B cell (primary cell): ENCODE results near the gene SLC4A8. TPM values are rescaled to one million over a fixed set of nuclear protein-coding genes. Genes with fewer than 3 reads are reported as not detected.

Experiments used
- ATAC-seq: fragments of 200-7000 bp; cut with Tn5 transposase; one replicate; pipeline ENCODE4 v1.10.0; 2021; ENCODE audit warnings: low read depth, mild to moderate bottlenecking, moderate number of reproducible peaks, moderate library complexity
- CTCF ChIA-PET: fragments of 350-600 bp; sonication (Branson Sonifier 250); formaldehyde crosslinking; loops from one replicate; lab custom pipeline; 2021; ENCODE audit warnings: antibody characterized with exemption, inconsistent platforms; lab: Charles Lee
- POLR2A ChIA-PET: fragments of 350-600 bp; sonication (Branson Sonifier 250); formaldehyde crosslinking; loops from one replicate; lab custom pipeline; 2021; ENCODE audit warnings: antibody characterized with exemption; lab: Charles Lee
- DNase-seq: peaks from one replicate; pipeline ENCODE4 v3.0.0; 2013
- H2AFZ ChIP-seq: 2 replicates; pipeline ENCODE4 v1.6.1; 2012; ENCODE audit warnings: mild to moderate bottlenecking, low read depth, low read length; ENCODE audit not compliant: insufficient read depth, poor library complexity, severe bottlenecking
- H3K27ac ChIP-seq, 2 donors: 1 replicate in 1 of 2; 2 replicates in 1 of 2; pipeline ENCODE4 v1.5.1; 2012 to 2013; ENCODE audit warnings: low read length in 2 of 2, mild to moderate bottlenecking in 2 of 2, moderate library complexity in 1 of 2
- H3K27me3 ChIP-seq, 4 experiments: fragments of 200-600 bp in 1 of 4; sonication (generic) in 1 of 4; replicated peaks in 1 of 4; 1 replicate in 2 of 4; 2 replicates in 2 of 4; pipeline versions ENCODE4 v1.6.1 to v1.7.0; 2013 to 2016; ENCODE audit warnings: low read length in 3 of 4, mild to moderate bottlenecking in 2 of 4, mixed read lengths in 1 of 4, moderate library complexity in 1 of 4; ENCODE audit not compliant: insufficient read depth in 4 of 4, control insufficient read depth in 3 of 4; ENCODE audit errors: control extremely low read depth in 1 of 4
- H3K36me3 ChIP-seq, 2 experiments: replicated peaks in 1 of 2; 1 replicate in 1 of 2; 2 replicates in 1 of 2; pipeline versions ENCODE4 v1.6.1 to v1.7.1; 2013; ENCODE audit warnings: low read length in 1 of 2; ENCODE audit not compliant: insufficient read depth in 2 of 2, control insufficient read depth in 1 of 2; ENCODE audit errors: control extremely low read depth in 1 of 2, extremely low read depth in 1 of 2
- H3K4me1 ChIP-seq, 2 donors: fragments of 200-600 bp in 1 of 2; sonication (generic) in 1 of 2; 1 replicate in 1 of 2; 2 replicates in 1 of 2; pipeline versions ENCODE4 v1.5.1 to v1.6.1; 2013 to 2017; ENCODE audit warnings: low read length in 2 of 2; ENCODE audit not compliant: control insufficient read depth in 2 of 2, insufficient read depth in 2 of 2
- H3K4me2 ChIP-seq: replicated peaks from 2 replicates; pipeline ENCODE3; 2012; ENCODE audit warnings: mild to moderate bottlenecking, low read depth, low read length; ENCODE audit not compliant: poor library complexity, severe bottlenecking
- H3K4me3 ChIP-seq, 5 experiments: fragments of 200-600 bp in 1 of 5; sonication (generic) in 1 of 5; 1 replicate in 3 of 5; 2 replicates in 2 of 5; pipeline versions ENCODE4 v1.5.1 to v1.7.0; 2011 to 2016; ENCODE audit warnings: low read length in 4 of 5, mild to moderate bottlenecking in 4 of 5, low read depth in 2 of 5, control low read depth in 1 of 5, moderate library complexity in 1 of 5; ENCODE audit not compliant: insufficient read depth in 1 of 5; ENCODE audit errors: control extremely low read depth in 1 of 5, extremely low read depth in 1 of 5
- H3K79me2 ChIP-seq: fragments of 200-600 bp; sonication (generic); one replicate; pipeline ENCODE4 v1.6.0; 2016; ENCODE audit warnings: low read length; ENCODE audit not compliant: control insufficient read depth, insufficient read depth
- H3K9ac ChIP-seq: fragments of 200-600 bp; sonication (generic); 2 replicates; pipeline ENCODE4 v1.6.1; 2017; ENCODE audit warnings: mild to moderate bottlenecking, low read length, moderate library complexity
- H3K9me3 ChIP-seq, 3 donors: one replicate each; pipeline versions ENCODE4 v1.6.1 to v1.7.1; 2013; ENCODE audit warnings: low read length in 2 of 3; ENCODE audit not compliant: control insufficient read depth in 2 of 3, insufficient read depth in 1 of 3; ENCODE audit errors: control extremely low read depth in 1 of 3
- H4K20me1 ChIP-seq: 2 replicates; pipeline ENCODE4 v1.6.0; 2012; ENCODE audit warnings: mild to moderate bottlenecking, low read length; ENCODE audit not compliant: insufficient read depth, control insufficient read depth, poor library complexity, severe bottlenecking
- H3K27ac Mint-ChIP-seq: one replicate; pipeline ENCODE4 v1.8.0; 2021; ENCODE audit warnings: mixed read lengths
- H3K27me3 Mint-ChIP-seq: one replicate; pipeline ENCODE4 v1.8.0; 2021; ENCODE audit warnings: mixed read lengths
- H3K4me1 Mint-ChIP-seq: one replicate; pipeline ENCODE4 v1.8.0; 2021; ENCODE audit warnings: mixed read lengths
- H3K4me3 Mint-ChIP-seq: one replicate; pipeline ENCODE4 v1.8.0; 2021; ENCODE audit warnings: mixed read lengths
- H3K9me3 Mint-ChIP-seq: one replicate; pipeline ENCODE4 v1.8.0; 2022; ENCODE audit warnings: mixed read lengths; ENCODE audit not compliant: insufficient read depth
- CTCF ChIP-seq: fragments of 200-600 bp; IDR thresholded peaks from one replicate; pipeline ENCODE4 v1.8.0; 2022; ENCODE audit warnings: antibody characterized with exemption, mild to moderate bottlenecking
- EZH2 ChIP-seq: IDR thresholded peaks from 2 replicates; pipeline ENCODE4 v1.6.1; 2012; ENCODE audit warnings: borderline replicate concordance, low read depth, mild to moderate bottlenecking, moderate library complexity, low read length; ENCODE audit not compliant: insufficient read depth, poor library complexity, severe bottlenecking
- WGBS: methylation state at CpG from one replicate; pipeline ENCODE4 v1.1.5; 2013; ENCODE audit warnings: missing lambda C conversion rate; ENCODE audit not compliant: insufficient coverage; 5-methylcytosine and 5-hydroxymethylcytosine counted together
- intact Hi-C: fragments of 100-400 bp; cut with micrococcal nuclease; formaldehyde crosslinking; loops from one replicate; pipeline ENCODE4 v1.10.0; 2022
- polyA plus RNA-seq: library from polyadenylated mRNA; depleted of rRNA; stranded (reverse); fragments of >200 nt; gene quantifications from 2 replicates; pipeline ENCODE4 v1.2.3, GENCODE V29; 2012
- total RNA-seq, 2 donors: library from RNA; stranded (reverse); fragments of 120-200 nt in 1 of 2; gene quantifications; 1 replicate in 1 of 2; 2 replicates in 1 of 2; pipeline versions ENCODE4 v1.2.3 to v1.2.4, GENCODE V29; 2013 to 2022

SLC4A8 gene
- total and polyA plus RNA-seq, 2 donors (not counting 1 experiment from before 2014, with no cell fraction given): 3.1 to 3.2 TPM

GRCh38 chr12:51480978-51481377 lies 56.3 kb downstream of the SLC4A8 start:
- no peaks in the 10 kb centered on the region for H3K27me3 Mint-ChIP-seq
- H3K4me3 Mint-ChIP-seq: no peak overlapping the region
- intact Hi-C loops: no loop called here
- H3K27ac ChIP-seq: peak overlapping the region in 1 of 2 donors; percentile 39
- no peaks in the 10 kb centered on the region for H3K9me3 ChIP-seq
- ChIA-PET CTCF (interaction anchor here (1.0 kb wide), 1 partner anchor 52 kb away, joined by 3 read pairs; no protein-coding TSS in a partner anchor), POLR2A (no interaction called here)
- no peaks in the 10 kb centered on the region for H3K79me2 ChIP-seq
- H3K4me1 ChIP-seq: peaks cover 15 to 18% of the 10 kb centered on the region in 2 donors
- ATAC-seq (no peak), DNase-seq (no peak)
- H4K20me1 ChIP-seq: no peaks in the 10 kb centered on the region
- H3K9me3 Mint-ChIP-seq: no peaks in the 10 kb centered on the region
- H3K4me1 Mint-ChIP-seq: peaks cover 32% of the 10 kb centered on the region
- H3K4me3 ChIP-seq: no peak overlapping the region
- peak overlapping the region; percentile 10 for H3K4me2 ChIP-seq
- peak overlapping the region; percentile 10 for H2AFZ ChIP-seq
- peak overlapping the region; percentile 25 for H3K9ac ChIP-seq
- WGBS: no CpG with 5 or more reads among the region's 3 CpGs
- H3K27me3 ChIP-seq: no peaks in the 10 kb centered on the region
- TF ChIP-seq EZH2 (no peak), CTCF (no peak)
- H3K36me3 ChIP-seq: no peaks in the 10 kb centered on the region
- H3K27ac Mint-ChIP-seq: peak overlapping the region; percentile 24

GRCh38 chr12:51482929-51483697 lies 58.5 kb downstream of the SLC4A8 start:
- ATAC-seq (no peak), DNase-seq (no peak)
- no peak overlapping the region for H3K9ac ChIP-seq
- no peak overlapping the region for H3K4me3 ChIP-seq
- intact Hi-C loops: no loop called here
- Mint-ChIP-seq H3K27me3 (no peaks in the 10 kb centered on the region), H3K9me3 (no peaks in the 10 kb centered on the region), H3K27ac (no peak overlapping the region), H3K4me3 (peak overlapping the region; percentile 35), H3K4me1 (peaks cover 32% of the 10 kb centered on the region)
- no peaks in the 10 kb centered on the region for H3K27me3 ChIP-seq
- H3K9me3 ChIP-seq: no peaks in the 10 kb centered on the region
- no peaks in the 10 kb centered on the region for H3K36me3 ChIP-seq
- H3K27ac ChIP-seq: no peak overlapping the region
- ChIA-PET CTCF (no interaction called here), POLR2A (no interaction called here)
- H3K79me2 ChIP-seq: no peaks in the 10 kb centered on the region
- WGBS: no CpG with 5 or more reads among the region's 3 CpGs
- H2AFZ ChIP-seq: peak overlapping the region; percentile 49
- peaks cover 15 to 18% of the 10 kb centered on the region in 2 donors for H3K4me1 ChIP-seq
- peak overlapping the region; percentile 33 for H3K4me2 ChIP-seq
- TF ChIP-seq EZH2: no peak
- no peak for TF ChIP-seq CTCF
- no peaks in the 10 kb centered on the region for H4K20me1 ChIP-seq
